A673 (cell line): Measurements from ENCODE around the gene PTPN18.

ENCODE experiments used
- EZH2 ChIP-seq: fragments of 200-600 bp; sonication (generic); IDR thresholded peaks from 2 replicates; pipeline ENCODE4 v1.6.1; 2017; ENCODE audit warnings: borderline replicate concordance, low read depth, mild to moderate bottlenecking, mixed read lengths, antibody characterized with exemption, low read length; ENCODE audit not compliant: poor library complexity, severe bottlenecking
- TF ChIP-seq, protein P1 (sequence below): fragments of 300-800, 200-600 bp; sonication (generic); conservative IDR thresholded peaks from 2 replicates; pipeline ENCODE4 v1.5.1; 2017; ENCODE audit warnings: low read depth, mild to moderate bottlenecking, antibody characterized with exemption, low read length, moderate library complexity, mixed read lengths

DNA sequence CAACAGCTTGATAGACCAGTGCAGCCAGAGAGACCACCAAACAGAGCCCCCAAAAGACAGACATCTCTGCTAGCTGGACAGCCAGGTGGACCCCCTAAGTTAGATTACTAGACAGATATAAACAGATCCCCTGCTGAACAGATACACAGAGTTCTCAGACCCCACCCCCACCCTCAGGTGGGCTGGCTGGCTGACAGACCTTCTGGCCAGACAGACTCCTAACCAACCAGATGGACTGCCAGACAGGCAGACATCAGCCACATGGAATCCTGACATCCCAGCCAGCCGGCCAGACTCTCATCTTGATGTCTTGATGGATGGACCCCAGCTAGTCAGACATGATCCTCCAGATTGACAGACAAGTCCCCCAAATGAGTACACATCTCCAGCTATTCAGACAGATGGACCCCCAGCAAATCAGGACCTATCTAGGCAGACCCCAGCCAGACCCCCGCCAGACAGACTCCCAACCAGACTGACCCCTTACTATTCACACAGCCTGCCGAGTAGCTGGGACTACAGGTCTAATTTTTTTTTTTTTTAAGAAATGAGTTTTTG is 18.0 kb downstream of the PTPN18 start:
- TF ChIP-seq, protein P1, sequence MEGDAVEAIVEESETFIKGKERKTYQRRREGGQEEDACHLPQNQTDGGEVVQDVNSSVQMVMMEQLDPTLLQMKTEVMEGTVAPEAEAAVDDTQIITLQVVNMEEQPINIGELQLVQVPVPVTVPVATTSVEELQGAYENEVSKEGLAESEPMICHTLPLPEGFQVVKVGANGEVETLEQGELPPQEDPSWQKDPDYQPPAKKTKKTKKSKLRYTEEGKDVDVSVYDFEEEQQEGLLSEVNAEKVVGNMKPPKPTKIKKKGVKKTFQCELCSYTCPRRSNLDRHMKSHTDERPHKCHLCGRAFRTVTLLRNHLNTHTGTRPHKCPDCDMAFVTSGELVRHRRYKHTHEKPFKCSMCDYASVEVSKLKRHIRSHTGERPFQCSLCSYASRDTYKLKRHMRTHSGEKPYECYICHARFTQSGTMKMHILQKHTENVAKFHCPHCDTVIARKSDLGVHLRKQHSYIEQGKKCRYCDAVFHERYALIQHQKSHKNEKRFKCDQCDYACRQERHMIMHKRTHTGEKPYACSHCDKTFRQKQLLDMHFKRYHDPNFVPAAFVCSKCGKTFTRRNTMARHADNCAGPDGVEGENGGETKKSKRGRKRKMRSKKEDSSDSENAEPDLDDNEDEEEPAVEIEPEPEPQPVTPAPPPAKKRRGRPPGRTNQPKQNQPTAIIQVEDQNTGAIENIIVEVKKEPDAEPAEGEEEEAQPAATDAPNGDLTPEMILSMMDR, result no peak
- TF ChIP-seq EZH2, result no peak
